Kidney tubule cell (primary cell): ENCODE results near the gene DVL3.
"Not testable (repeated sequence)": the region's sequence is repeated elsewhere in the genome, so short reads cannot be mapped to it uniquely, and the experiment has no call there.

ENCODE experiments used
- DNase-seq: peaks from one replicate; pipeline ENCODE4 v3.0.0-alpha.2; 2018; ENCODE audit warnings: low spot score

The DVL3 gene

GRCh38 chr3:184154885-184155643 lies at the start of gene DVL3:
Gene DVL3 (plus strand): TSS chr3:184155377. CDS start chr3:184155636, 259 bp downstream.
- peak; percentile 74 for DNase-seq

GRCh38 chr3:184110316-184110725 lies 44.9 kb upstream of the DVL3 start:
- peak; percentile 63 for DNase-seq

- no peak for DNase-seq
These were observed 39.2 kb upstream of the DVL3 start for GRCh38 chr3:184116017-184116416.

- no peak for DNase-seq
These were observed 37.5 kb upstream of the DVL3 start for GRCh38 chr3:184117636-184118035.

GRCh38 chr3:184121031-184121430 lies 34.1 kb upstream of the DVL3 start:
- DNase-seq: not testable (repeated sequence)

GRCh38 chr3:184126006-184126405 lies 29.2 kb upstream of the DVL3 start:
- no peak for DNase-seq

- DNase-seq: peak; percentile 28
These were observed 26.2 kb upstream of the DVL3 start for GRCh38 chr3:184129012-184129411.

GRCh38 chr3:184132945-184133344 lies 22.2 kb upstream of the DVL3 start:
- no peak for DNase-seq

GRCh38 chr3:184133840-184134745 lies 21.1 kb upstream of the DVL3 start:
- peak; percentile 82 for DNase-seq

GRCh38 chr3:184134746-184135148 lies 20.4 kb upstream of the DVL3 start:
- no peak for DNase-seq

GRCh38 chr3:184135149-184135910 lies 19.8 kb upstream of the DVL3 start, which contains the start of gene EIF2B5:
Gene EIF2B5 (plus strand): TSS chr3:184135358. CDS start chr3:184135386, 28 bp downstream.
- peak; percentile 95 for DNase-seq

GRCh38 chr3:184135911-184136260 lies 19.3 kb upstream of the DVL3 start:
- no peak for DNase-seq

- DNase-seq: no peak
These were observed 14.7 kb upstream of the DVL3 start for GRCh38 chr3:184140436-184140835.

- no peak for DNase-seq
These were observed 13.0 kb upstream of the DVL3 start for GRCh38 chr3:184142199-184142598.

- no peak for DNase-seq
These were observed 11.8 kb upstream of the DVL3 start for GRCh38 chr3:184143327-184143726.

GRCh38 chr3:184144505-184144904 lies 10.7 kb upstream of the DVL3 start:
- DNase-seq: no peak

GRCh38 chr3:184145111-184145524 lies 10.1 kb upstream of the DVL3 start:
- peak; percentile 89 for DNase-seq

GRCh38 chr3:184145751-184146270 lies 9.4 kb upstream of the DVL3 start:
- DNase-seq: no peak

GRCh38 chr3:184148076-184148475 lies 7.1 kb upstream of the DVL3 start:
- DNase-seq: no peak

- DNase-seq: no peak
These were observed 6.1 kb upstream of the DVL3 start for GRCh38 chr3:184149123-184149522.

GRCh38 chr3:184149770-184150169 lies 5.4 kb upstream of the DVL3 start:
- not testable (repeated sequence) for DNase-seq
